DMS 273 (cell line): ENCODE data around the gene KRT73.
"Not testable (repeated sequence)": the region's sequence is repeated elsewhere in the genome, so short reads cannot be mapped to it uniquely, and the experiment has no call there.

Source experiments
- DNase-seq: peaks from one replicate; lab custom pipeline; 2025; ENCODE audit not compliant: unreplicated experiment; lab: John Stamatoyannopoulos, UW

The KRT73 gene

GRCh38 chr12:52603314-52603713 lies 15.0 kb downstream of the KRT73 start:
- no peak for DNase-seq

- no peak for DNase-seq
Measured at GRCh38 chr12:52602552-52602951, 15.8 kb downstream of the KRT73 start.

- DNase-seq, result no peak
Measured at GRCh38 chr12:52601671-52602070, 16.7 kb downstream of the KRT73 start.

- no peak for DNase-seq
Measured at GRCh38 chr12:52600941-52601481, 17.3 kb downstream of the KRT73 start, which contains the start of gene KRT72. Gene KRT72 (minus strand): TSS chr12:52601463. CDS start chr12:52601452, 11 bp downstream.

GRCh38 chr12:52600475-52600874 lies 17.9 kb downstream of the KRT73 start:
- DNase-seq, result no peak

- DNase-seq, result no peak
Measured at GRCh38 chr12:52600071-52600470, 18.3 kb downstream of the KRT73 start.

- DNase-seq, result no peak
Measured at GRCh38 chr12:52598966-52599365, 19.4 kb downstream of the KRT73 start.

GRCh38 chr12:52594237-52594636 lies 24.1 kb downstream of the KRT73 start:
- DNase-seq, result not testable (repeated sequence)

- DNase-seq, result no peak
Measured at GRCh38 chr12:52591521-52591920, 26.8 kb downstream of the KRT73 start.

GRCh38 chr12:52590021-52590420 lies 28.3 kb downstream of the KRT73 start:
- no peak for DNase-seq

GRCh38 chr12:52587563-52587962 lies 30.8 kb downstream of the KRT73 start:
- DNase-seq, result no peak

GRCh38 chr12:52585946-52586345 lies 32.4 kb downstream of the KRT73 start:
- DNase-seq, result no peak

- no peak for DNase-seq
Measured at GRCh38 chr12:52585066-52585465, 33.3 kb downstream of the KRT73 start.

- no peak for DNase-seq
Measured at GRCh38 chr12:52584156-52584682, 34.1 kb downstream of the KRT73 start.

- peak; percentile 83 for DNase-seq
Measured at GRCh38 chr12:52582971-52583456, 35.3 kb downstream of the KRT73 start.

GRCh38 chr12:52582486-52582885 lies 35.9 kb downstream of the KRT73 start:
- DNase-seq, result peak; percentile 32

- no peak for DNase-seq
Measured at GRCh38 chr12:52581481-52581880, 36.9 kb downstream of the KRT73 start.

GRCh38 chr12:52581066-52581465 lies 37.3 kb downstream of the KRT73 start:
- no peak for DNase-seq

- no peak for DNase-seq
Measured at GRCh38 chr12:52580496-52580895, 37.9 kb downstream of the KRT73 start.

- peak; percentile 6 for DNase-seq
Measured at GRCh38 chr12:52579468-52580465, 38.6 kb downstream of the KRT73 start.

GRCh38 chr12:52578469-52578868 lies 39.9 kb downstream of the KRT73 start:
- DNase-seq, result peak; percentile 10

GRCh38 chr12:52577316-52577715 lies 41.0 kb downstream of the KRT73 start:
- no peak for DNase-seq
